Eye (tissue), 1 donor: ENCODE measurements around the gene PAN3.
"Not testable (repeated sequence)": the region's sequence is repeated elsewhere in the genome, so short reads cannot be mapped to it uniquely, and the experiment has no call there.

Experiments
- DNase-seq: peaks from one replicate; pipeline ENCODE4 v3.0.0-alpha.2; 2015

Gene PAN3

GRCh38 chr13:28138012-28138755 lies at the start of gene PAN3:
PAN3 (plus strand) TSS chr13:28138545; CDS start chr13:28138658, 113 bp downstream.
- peak; percentile 97 for DNase-seq

DNA sequence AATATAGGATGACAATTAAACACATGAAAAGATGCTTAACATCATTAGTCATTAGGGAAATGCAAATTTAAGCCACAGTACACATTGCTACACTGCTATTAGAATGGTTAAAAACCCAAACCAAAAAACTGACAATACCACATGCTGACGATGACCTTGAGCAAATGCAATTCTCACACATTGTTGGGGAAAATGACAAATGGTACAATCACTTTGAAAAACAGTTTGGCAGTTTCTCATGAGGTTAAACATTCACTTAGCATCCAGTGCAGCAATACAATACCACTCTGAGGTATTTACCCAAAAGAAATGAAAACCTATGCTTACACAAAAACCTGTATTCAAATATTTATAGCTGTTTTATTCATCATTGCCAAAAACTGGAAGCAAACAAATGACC lies 49.3 kb upstream of the PAN3 start:
- no peak for DNase-seq

DNA sequence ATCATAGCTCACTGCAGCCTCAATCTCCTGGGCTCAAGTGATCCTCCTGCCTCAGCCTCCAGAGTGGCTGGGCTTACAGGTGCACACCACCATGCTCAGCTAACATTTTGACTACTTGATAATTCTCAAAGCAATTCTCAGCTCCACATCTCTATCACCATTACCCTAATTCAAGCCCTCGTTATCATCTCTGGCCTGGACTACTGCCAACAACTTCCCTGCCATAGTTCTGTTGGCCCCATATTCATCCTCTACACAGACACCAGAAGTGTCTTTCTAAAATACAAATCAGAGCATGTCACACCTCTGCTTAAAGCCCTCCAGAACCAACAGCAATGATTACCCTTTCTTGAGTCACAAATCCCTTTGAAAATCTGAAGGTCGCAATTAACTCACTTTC lies 45.9 kb upstream of the PAN3 start:
- no peak for DNase-seq

- DNase-seq, result no peak
Measured at GRCh38 chr13:28093881-28094280, 44.5 kb upstream of the PAN3 start.

- DNase-seq, result no peak
Measured at GRCh38 chr13:28094306-28094705, 44.0 kb upstream of the PAN3 start.

DNA sequence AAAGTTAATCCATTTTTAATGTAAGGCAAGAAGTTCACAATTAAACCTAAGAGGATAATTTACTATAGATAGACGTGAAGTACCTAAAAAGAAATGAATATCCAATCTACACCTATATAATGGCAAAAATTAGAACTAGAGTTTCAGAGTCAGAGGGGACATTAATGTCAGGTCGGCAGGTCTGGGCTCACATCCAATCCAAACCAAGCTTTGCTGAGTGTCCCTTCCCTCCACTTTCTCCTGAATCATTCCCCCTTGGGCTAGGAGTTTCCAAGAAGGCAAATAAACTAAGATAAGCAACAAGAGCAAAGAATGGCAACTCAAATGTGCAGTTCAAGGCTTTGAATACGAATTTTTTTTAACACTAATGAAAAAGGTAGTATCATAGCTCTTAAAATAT lies 40.8 kb upstream of the PAN3 start:
- no peak for DNase-seq

- peak; percentile 43 for DNase-seq
Measured at GRCh38 chr13:28099396-28100149, 38.8 kb upstream of the PAN3 start.

- peak; percentile 84 for DNase-seq
Measured at GRCh38 chr13:28100150-28101121, 37.9 kb upstream of the PAN3 start, which contains the start of gene FLT3. FLT3 (minus strand) TSS chr13:28100576; CDS start chr13:28100510, 66 bp downstream.

DNA sequence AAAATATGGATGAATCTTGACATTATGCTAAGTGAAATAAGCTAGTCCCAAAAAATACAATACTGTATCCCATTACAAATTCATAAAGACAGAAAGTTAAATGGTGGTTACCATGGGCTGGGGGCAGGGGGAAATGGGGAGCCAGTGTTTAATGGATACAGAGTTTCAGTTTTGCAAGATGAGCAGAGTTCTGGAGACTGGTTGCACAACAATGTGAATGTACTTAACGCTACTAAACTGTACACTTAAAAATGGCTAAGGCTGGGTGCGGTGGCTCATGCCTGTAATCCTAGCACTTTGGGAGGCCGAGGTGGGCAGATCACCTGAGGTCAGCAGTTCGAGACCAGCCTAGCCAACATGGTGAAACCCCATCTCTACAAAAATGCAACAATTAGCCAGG lies 36.5 kb upstream of the PAN3 start:
- not testable (repeated sequence) for DNase-seq

GRCh38 chr13:28106976-28107375 lies 31.4 kb upstream of the PAN3 start:
- no peak for DNase-seq

- DNase-seq, result no peak
Measured at GRCh38 chr13:28110414-28110813, 27.9 kb upstream of the PAN3 start.

DNA sequence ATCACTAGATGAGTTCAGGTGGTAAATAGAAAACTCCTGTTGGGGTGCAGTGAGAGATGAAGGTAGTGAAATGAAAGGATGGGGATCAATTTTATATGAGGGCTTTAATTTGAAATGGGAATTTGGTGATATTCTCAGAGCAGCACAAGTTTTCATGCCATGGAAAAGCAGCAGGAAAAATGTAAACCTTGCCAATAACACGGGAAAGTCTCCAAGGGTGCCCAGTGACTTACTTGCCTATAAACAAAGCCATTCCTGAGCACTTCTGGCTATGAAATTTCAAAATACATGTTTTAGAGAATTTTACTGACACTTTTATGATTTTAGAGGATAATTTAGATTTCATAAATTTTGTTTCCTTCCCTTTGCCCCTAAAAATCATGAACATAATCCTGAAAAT lies 21.6 kb upstream of the PAN3 start:
- DNase-seq, result no peak

- no peak for DNase-seq
Measured at GRCh38 chr13:28117689-28118377, 20.5 kb upstream of the PAN3 start.

- no peak for DNase-seq
Measured at GRCh38 chr13:28120317-28120716, 18.0 kb upstream of the PAN3 start.

GRCh38 chr13:28121224-28121623 lies 17.1 kb upstream of the PAN3 start:
- DNase-seq, result no peak

GRCh38 chr13:28128030-28128429 lies 10.3 kb upstream of the PAN3 start:
- DNase-seq, result no peak

- DNase-seq, result no peak
Measured at GRCh38 chr13:28128926-28129325, 9.4 kb upstream of the PAN3 start.

GRCh38 chr13:28129911-28130693 lies 8.2 kb upstream of the PAN3 start:
- DNase-seq, result no peak

DNA sequence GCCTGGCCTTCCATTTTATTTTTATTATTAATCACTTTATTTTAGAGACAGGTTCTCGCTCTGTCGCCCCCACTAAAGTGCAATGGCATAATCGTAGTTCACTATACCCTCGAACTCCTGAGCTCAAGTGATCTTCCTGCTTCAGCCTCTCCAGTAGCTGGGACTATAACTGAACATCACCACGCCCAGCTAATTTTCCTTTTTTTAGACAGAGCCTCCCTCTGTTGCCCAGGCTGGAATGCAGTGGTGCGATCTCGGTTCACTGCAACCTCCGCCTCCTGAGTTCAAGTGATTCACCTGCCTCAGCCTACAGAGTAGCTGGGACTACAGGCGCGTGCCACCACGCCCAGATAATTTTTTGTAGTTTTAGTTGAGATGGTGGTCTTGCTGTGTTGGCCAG lies 6.7 kb upstream of the PAN3 start:
- no peak for DNase-seq

- DNase-seq, result peak; percentile 13
Measured at GRCh38 chr13:28136916-28137315, 1.4 kb upstream of the PAN3 start.

DNA sequence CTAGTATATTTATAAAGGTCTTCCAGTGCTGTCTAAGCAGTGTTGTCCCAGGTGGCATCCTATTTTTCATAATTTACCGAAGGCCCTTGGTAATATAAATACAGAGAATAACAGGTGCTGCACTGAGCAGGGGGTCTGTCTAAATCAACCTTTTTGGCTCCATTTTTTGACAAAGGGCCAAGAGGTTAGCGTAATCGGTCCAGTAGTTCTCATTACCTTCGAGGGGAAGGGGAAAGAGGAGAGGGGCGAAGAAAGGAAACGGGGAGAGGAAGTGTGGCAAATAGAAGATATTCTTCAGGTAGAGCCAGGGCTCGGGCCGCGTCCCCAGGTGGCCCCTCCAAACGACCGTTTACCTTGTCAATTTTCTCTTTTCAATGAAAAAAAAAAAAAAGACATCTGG lies 749 bp upstream of the PAN3 start:
- DNase-seq, result no peak
